DND-41 (cell line): ENCODE data around the gene HES4.

Experiments used
- CTCF ChIP-seq: IDR thresholded peaks from 2 replicates; pipeline ENCODE4 v1.5.1; 2012; ENCODE audit warnings: borderline replicate concordance, low read length, moderate library complexity, mild to moderate bottlenecking; ENCODE audit not compliant: poor library complexity, severe bottlenecking; ENCODE audit errors: extremely low read depth
- EZH2 ChIP-seq: IDR thresholded peaks from 3 replicates; pipeline ENCODE4 v1.6.1; 2012; ENCODE audit warnings: borderline replicate concordance, low read depth, mild to moderate bottlenecking, moderate library complexity, low read length, inconsistent platforms; ENCODE audit not compliant: severe bottlenecking

DNA sequence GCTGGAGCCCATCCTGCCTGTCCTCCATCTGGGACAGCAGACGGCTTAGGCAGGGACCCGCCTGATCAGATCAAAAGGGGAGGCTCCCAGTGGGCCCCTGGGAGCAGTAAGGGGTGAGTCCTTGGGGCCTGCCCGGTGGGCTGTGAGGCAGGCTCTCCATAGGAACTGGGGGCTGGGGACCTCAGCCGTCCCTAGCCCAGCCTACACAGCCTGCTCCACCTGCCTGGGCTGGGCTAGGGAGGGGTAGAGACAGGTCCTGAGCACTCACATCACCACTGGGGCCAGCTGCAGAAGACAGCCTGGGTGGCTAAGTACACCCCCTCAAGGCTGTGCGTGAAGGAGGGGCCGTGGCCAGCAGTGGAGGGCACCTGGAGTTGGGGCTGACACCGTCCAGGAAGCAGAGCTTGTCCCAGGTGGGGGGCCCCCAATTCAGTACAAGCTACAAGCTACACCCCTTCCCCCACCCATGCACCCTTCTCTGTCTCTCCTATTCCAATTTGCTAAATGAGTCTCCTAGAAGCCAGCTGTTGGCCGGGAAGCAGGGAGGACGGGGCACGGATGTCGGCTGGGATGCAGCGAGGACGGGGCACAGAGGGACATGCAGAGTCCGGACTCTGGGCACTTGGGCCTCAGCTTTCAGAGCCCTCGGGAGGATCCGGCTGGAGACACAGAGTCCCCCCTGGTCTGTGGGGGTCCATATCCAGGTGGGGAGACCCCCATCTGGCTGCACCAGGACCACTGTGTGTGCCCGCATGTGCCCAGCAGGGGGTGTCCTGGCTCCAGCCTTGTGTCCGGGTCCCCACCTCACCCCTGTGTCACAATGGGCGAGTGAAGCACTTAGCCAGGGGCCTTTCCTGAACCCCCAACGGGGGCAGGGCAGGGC is 15.1 kb upstream of the HES4 start:
- TF ChIP-seq CTCF: peak; percentile 63
- TF ChIP-seq EZH2: no peak
